ENCODE measurements around the gene SULT1A2.
"Not testable (repeated sequence)": the region's sequence is repeated elsewhere in the genome, so short reads cannot be mapped to it uniquely, and the experiment has no call there.

The SULT1A2 gene

GRCh38 chr16:28612359-28613280 lies 15.8 kb upstream of the SULT1A2 start:
- H3K4me3 ChIP-seq (ENCODE audit: low read length); H3K27ac ChIP-seq (ENCODE audit: low read depth, low read length); H3K9me3 ChIP-seq (ENCODE audit: control insufficient read depth, insufficient read depth, low read length): not testable (repeated sequence)

GRCh38 chr16:28610595-28611191 lies 13.8 kb upstream of the SULT1A2 start:
- Histone ChIP-seq H3F3A (ENCODE audit: control insufficient read depth, insufficient read depth) (no peaks in the 10 kb centered on the region), H3K4me3 (ENCODE audit: low read length) (no peak overlapping the region), H3K27ac (ENCODE audit: low read depth, low read length) (no peak overlapping the region), H3K4me1 (ENCODE audit: control insufficient read depth, low read length) (peaks cover 8% of the 10 kb centered on the region), H3K27me3 (ENCODE audit: control insufficient read depth, low read length) (no peaks in the 10 kb centered on the region), H3K79me2 (ENCODE audit: control insufficient read depth, low read length) (peaks cover 15% of the 10 kb centered on the region), H3K9me3 (ENCODE audit: control insufficient read depth, insufficient read depth, low read length) (no peaks in the 10 kb centered on the region), H3K9me2 (replicated peaks; ENCODE audit: control insufficient read depth, low read length) (no peaks in the 10 kb centered on the region), H4K20me1 (ENCODE audit: control insufficient read depth, insufficient read depth, low read depth, low read length) (no peaks in the 10 kb centered on the region), H3K36me3 (ENCODE audit: control insufficient read depth, low read length) (peaks cover 38% of the 10 kb centered on the region), H3K4me2 (ENCODE audit: low read length) (no peak overlapping the region)
- TF ChIP-seq EZH2phosphoT487 (IDR thresholded peaks at IDR 0.05; ENCODE audit: borderline replicate concordance, low read length): no peak
- TF ChIP-seq, protein P1, sequence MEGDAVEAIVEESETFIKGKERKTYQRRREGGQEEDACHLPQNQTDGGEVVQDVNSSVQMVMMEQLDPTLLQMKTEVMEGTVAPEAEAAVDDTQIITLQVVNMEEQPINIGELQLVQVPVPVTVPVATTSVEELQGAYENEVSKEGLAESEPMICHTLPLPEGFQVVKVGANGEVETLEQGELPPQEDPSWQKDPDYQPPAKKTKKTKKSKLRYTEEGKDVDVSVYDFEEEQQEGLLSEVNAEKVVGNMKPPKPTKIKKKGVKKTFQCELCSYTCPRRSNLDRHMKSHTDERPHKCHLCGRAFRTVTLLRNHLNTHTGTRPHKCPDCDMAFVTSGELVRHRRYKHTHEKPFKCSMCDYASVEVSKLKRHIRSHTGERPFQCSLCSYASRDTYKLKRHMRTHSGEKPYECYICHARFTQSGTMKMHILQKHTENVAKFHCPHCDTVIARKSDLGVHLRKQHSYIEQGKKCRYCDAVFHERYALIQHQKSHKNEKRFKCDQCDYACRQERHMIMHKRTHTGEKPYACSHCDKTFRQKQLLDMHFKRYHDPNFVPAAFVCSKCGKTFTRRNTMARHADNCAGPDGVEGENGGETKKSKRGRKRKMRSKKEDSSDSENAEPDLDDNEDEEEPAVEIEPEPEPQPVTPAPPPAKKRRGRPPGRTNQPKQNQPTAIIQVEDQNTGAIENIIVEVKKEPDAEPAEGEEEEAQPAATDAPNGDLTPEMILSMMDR (IDR thresholded peaks at IDR 0.05; ENCODE audit: low read depth, low read length, poor library complexity, severe bottlenecking): no peak

More at GRCh38 chr16:28612359-28613280, 15.8 kb upstream of the SULT1A2 start:
- not testable (repeated sequence) for H3K9me2 ChIP-seq (replicated peaks; ENCODE audit: control insufficient read depth, low read length); H3K4me2 ChIP-seq (ENCODE audit: low read length); H3F3A ChIP-seq (ENCODE audit: control insufficient read depth, insufficient read depth); H3K27me3 ChIP-seq (ENCODE audit: control insufficient read depth, low read length); H4K20me1 ChIP-seq (ENCODE audit: control insufficient read depth, insufficient read depth, low read depth, low read length)
- peaks cover 26% of the 10 kb centered on the region for H3K4me1 ChIP-seq (ENCODE audit: control insufficient read depth, low read length)
- peaks cover 32% of the 10 kb centered on the region for H3K79me2 ChIP-seq (ENCODE audit: control insufficient read depth, low read length)
- peaks cover 43% of the 10 kb centered on the region for H3K36me3 ChIP-seq (ENCODE audit: control insufficient read depth, low read length)

DNA sequence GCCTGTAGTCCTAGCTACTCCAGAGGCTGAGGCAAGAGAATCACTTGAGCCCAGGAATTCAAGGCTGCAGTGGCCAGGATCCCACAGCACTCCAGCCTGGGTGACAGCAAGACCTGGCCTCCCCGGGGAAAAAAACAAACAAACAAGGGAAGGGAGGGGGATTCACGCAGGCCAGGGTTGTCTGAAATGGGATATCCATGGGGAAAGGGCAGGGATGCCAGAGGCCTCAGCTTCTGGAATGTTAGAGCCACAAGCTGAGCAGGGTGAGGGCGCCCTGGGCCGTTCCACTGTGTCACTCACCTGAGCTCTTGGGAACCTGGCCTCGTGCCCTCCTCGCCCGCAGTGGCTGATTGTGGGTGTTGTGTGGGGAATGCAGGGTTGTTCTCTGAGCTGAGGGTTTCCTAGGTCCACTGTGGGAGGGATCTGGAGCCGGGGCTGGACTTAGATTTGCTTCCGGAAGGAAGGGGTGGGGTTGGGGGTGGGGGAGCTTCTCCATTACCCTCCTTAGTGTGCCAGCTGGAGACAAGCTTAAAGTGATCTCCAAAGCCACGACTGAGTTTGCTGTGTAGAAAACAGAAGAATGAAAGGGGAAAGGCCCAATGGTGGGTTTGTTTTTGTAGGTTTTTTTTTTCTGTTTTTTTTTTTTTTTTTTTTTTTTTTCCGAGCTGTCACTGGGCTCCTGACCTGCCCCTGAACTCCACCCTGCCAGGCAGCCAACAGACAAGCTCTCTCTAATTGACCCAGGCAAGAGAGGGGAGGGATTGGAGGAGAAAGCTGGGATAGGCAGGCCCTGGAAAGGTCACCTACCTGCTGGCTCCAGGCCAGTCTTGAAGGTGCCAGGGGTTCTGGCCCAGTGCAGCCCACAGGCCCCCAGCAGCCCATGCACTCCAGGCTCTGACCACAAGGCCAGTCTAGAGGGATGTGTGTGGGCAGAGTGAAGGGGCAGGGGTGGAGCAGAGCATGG lies 13.1 kb upstream of the SULT1A2 start, which contains the start of gene SULT1A1:
Gene SULT1A1, minus strand, starts transcription at position 414 of the 964 bp plus-strand sequence. CDS start 1,189 bp downstream, outside the sequence.
- no peak within 1 kb of the TSS for H3K27ac ChIP-seq (ENCODE audit: low read depth, low read length)
- H3K9me2 ChIP-seq (replicated peaks; ENCODE audit: control insufficient read depth, low read length): no peaks in the 10 kb centered on the region
- H4K20me1 ChIP-seq (ENCODE audit: control insufficient read depth, insufficient read depth, low read depth, low read length): no peaks in the 10 kb centered on the region
- H3K9me3 ChIP-seq (ENCODE audit: control insufficient read depth, insufficient read depth, low read length): no peaks in the 10 kb centered on the region
- H3K36me3 ChIP-seq (ENCODE audit: control insufficient read depth, low read length): peaks cover 35% of the 10 kb centered on the region
- peaks cover 4% of the 10 kb centered on the region; the same call in 1 of the 2 replicates for H3K4me1 ChIP-seq (ENCODE audit: control insufficient read depth, low read length)
- no peak within 1 kb of the TSS for H3K4me3 ChIP-seq (ENCODE audit: low read length)
- H3K4me2 ChIP-seq (ENCODE audit: low read length): no peak within 1 kb of the TSS
- H3K79me2 ChIP-seq (ENCODE audit: control insufficient read depth, low read length): peaks cover 11% of the 10 kb centered on the region
- H3K27me3 ChIP-seq (ENCODE audit: control insufficient read depth, low read length): no peaks in the 10 kb centered on the region
- H3F3A ChIP-seq (ENCODE audit: control insufficient read depth, insufficient read depth): peaks cover 5% of the 10 kb centered on the region
- no peak for TF ChIP-seq EZH2phosphoT487 (IDR thresholded peaks at IDR 0.05; ENCODE audit: borderline replicate concordance, low read length)
- TF ChIP-seq, protein P1 (IDR thresholded peaks at IDR 0.05; ENCODE audit: low read depth, low read length, poor library complexity, severe bottlenecking): no peak

- Histone ChIP-seq H3K79me2 (ENCODE audit: control insufficient read depth, low read length) (peaks cover 11% of the 10 kb centered on the region), H3K36me3 (ENCODE audit: control insufficient read depth, low read length) (peaks cover 35% of the 10 kb centered on the region)
- H4K20me1 ChIP-seq (ENCODE audit: control insufficient read depth, insufficient read depth, low read depth, low read length); H3K4me3 ChIP-seq (ENCODE audit: low read length); H3K4me1 ChIP-seq (ENCODE audit: control insufficient read depth, low read length); H3K27ac ChIP-seq (ENCODE audit: low read depth, low read length); H3K9me2 ChIP-seq (replicated peaks; ENCODE audit: control insufficient read depth, low read length); H3K27me3 ChIP-seq (ENCODE audit: control insufficient read depth, low read length); H3K4me2 ChIP-seq (ENCODE audit: low read length); H3F3A ChIP-seq (ENCODE audit: control insufficient read depth, insufficient read depth); H3K9me3 ChIP-seq (ENCODE audit: control insufficient read depth, insufficient read depth, low read length): not testable (repeated sequence)
These were observed 12.2 kb upstream of the SULT1A2 start for GRCh38 chr16:28608867-28609596.

DNA sequence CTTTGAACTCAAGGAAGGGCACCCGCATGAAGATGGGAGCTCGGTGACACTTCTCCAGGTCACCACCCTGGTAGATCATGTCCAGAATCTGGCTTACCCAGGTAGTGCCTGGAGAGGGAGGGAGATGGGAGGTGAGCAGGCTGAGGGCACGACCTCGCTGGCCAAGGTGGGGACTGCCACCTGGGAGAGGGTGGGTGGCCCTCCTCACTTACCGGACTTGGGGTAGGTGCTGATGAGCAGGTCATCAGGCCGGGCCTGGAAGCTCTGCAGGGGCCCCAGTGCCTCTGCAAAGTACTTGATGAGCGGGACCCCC lies 11.6 kb upstream of the SULT1A2 start:
- H3K4me1 ChIP-seq (ENCODE audit: control insufficient read depth, low read length); H3F3A ChIP-seq (ENCODE audit: control insufficient read depth, insufficient read depth); H3K27me3 ChIP-seq (ENCODE audit: control insufficient read depth, low read length); H3K9me2 ChIP-seq (replicated peaks; ENCODE audit: control insufficient read depth, low read length); H3K9me3 ChIP-seq (ENCODE audit: control insufficient read depth, insufficient read depth, low read length); H3K4me3 ChIP-seq (ENCODE audit: low read length); H3K4me2 ChIP-seq (ENCODE audit: low read length); H4K20me1 ChIP-seq (ENCODE audit: control insufficient read depth, insufficient read depth, low read depth, low read length); H3K27ac ChIP-seq (ENCODE audit: low read depth, low read length): not testable (repeated sequence)
- Histone ChIP-seq H3K79me2 (ENCODE audit: control insufficient read depth, low read length) (peaks cover 11% of the 10 kb centered on the region), H3K36me3 (ENCODE audit: control insufficient read depth, low read length) (peaks cover 35% of the 10 kb centered on the region)
